Measurements from ENCODE around the gene CIRBP.
"Not testable (repeated sequence)": the region's sequence is repeated elsewhere in the genome, so short reads cannot be mapped to it uniquely, and the experiment has no call there.

CIRBP gene

DNA sequence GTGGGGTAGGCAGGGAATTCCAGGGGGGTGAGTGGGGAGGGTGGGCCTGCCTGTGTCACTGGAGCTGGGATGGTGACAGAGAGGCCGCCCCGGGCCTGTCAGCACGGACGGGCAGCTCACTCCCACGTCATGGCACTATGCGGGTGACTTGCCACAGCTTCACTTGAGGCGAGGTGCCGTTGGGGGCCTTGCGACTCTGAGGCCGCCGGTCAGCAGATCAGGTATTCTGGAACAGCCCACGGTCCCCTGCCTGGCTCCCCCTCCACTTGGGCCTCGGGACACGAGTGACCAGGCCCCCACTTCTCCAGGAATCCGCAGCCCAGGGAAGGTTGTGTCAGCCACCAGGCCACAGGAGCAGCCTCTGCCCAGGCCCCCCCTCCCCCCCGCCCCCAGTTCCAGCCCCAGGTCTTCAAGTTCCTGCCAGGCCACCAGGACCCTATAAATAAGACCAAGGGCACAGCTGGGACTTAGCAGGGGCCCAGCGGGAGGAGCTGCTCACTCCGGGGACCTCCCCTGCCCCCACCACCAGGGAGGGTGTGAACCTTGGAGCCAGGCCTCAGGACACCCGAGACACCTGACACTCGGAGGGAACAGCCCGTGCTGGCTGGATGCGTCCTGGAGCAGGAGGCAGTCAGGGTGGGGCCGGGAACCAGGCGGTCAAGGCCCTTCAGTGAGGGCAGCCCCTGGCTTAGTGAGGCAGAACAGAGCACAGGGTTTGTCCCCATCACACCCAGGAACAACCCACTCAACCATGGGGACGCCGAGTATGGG is 23.5 kb upstream of the CIRBP start:
- 91 to 94% methylated on average over 25 to 26 of the region's 26 CpGs for WGBS, 2 experiments
- Histone ChIP-seq H3K4me1 (ENCODE audit: control insufficient read depth, insufficient read depth, low read length) (no peaks in the 10 kb centered on the region), H3K4me3 (ENCODE audit: insufficient read depth, low read depth, low read length) (no peak overlapping the region), H3K27ac (ENCODE audit: insufficient read depth, low read depth, low read length, poor library complexity, severe bottlenecking) (no peak overlapping the region), H3K9me3 (ENCODE audit: control insufficient read depth, low read length) (no peaks in the 10 kb centered on the region), H3K36me3 (ENCODE audit: control insufficient read depth, insufficient read depth, low read length) (no peaks in the 10 kb centered on the region), H3K27me3 (ENCODE audit: control insufficient read depth, insufficient read depth, low read length, poor library complexity, severe bottlenecking) (no peaks in the 10 kb centered on the region)

GRCh38 chr19:1246265-1247087 is 22.7 kb upstream of the CIRBP start:
- H3K36me3 ChIP-seq (ENCODE audit: control insufficient read depth, insufficient read depth, low read length); H3K27me3 ChIP-seq (ENCODE audit: control insufficient read depth, insufficient read depth, low read length, poor library complexity, severe bottlenecking); H3K27ac ChIP-seq (ENCODE audit: insufficient read depth, low read depth, low read length, poor library complexity, severe bottlenecking); H3K4me1 ChIP-seq (ENCODE audit: control insufficient read depth, insufficient read depth, low read length); H3K4me3 ChIP-seq (ENCODE audit: insufficient read depth, low read depth, low read length); H3K9me3 ChIP-seq (ENCODE audit: control insufficient read depth, low read length): not testable (repeated sequence)
- WGBS, 2 experiments: 90% methylated on average over 27 of the region's 27 CpGs

DNA sequence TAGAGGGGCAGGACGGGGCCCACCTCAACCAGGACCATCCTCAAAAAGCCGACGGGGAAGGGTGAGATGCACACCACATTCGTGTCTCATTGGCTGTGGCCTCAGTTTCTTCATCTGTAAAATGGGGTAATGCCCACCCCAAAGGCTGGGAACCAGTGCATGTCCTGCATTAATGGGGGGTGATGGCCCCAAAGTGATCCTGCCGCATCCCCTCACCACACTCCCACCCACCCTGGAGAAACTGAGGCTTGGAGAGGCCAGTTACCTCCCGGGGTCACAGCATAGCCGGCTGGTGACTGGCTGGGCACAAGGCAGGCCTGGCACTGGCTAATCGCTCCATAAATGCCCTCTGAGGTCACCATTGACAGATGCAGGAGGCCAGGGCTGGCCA is 21.4 kb upstream of the CIRBP start:
- 86 to 91% methylated on average over 8 of the region's 8 CpGs for WGBS, 2 experiments
- H3K4me3 ChIP-seq (ENCODE audit: insufficient read depth, low read depth, low read length): peak overlapping the region; percentile 78
- H3K27ac ChIP-seq (ENCODE audit: insufficient read depth, low read depth, low read length, poor library complexity, severe bottlenecking): peak overlapping the region; percentile 60

GRCh38 chr19:1248139-1248785 is 20.9 kb upstream of the CIRBP start, which contains the start of gene MIDN:
MIDN (plus strand) TSS chr19:1248583; CDS start chr19:1250297, 1,714 bp downstream.
- H3K4me1 ChIP-seq (ENCODE audit: control insufficient read depth, insufficient read depth, low read length): peaks cover 14% of the 10 kb centered on the region
- H3K27me3 ChIP-seq (ENCODE audit: control insufficient read depth, insufficient read depth, low read length, poor library complexity, severe bottlenecking): no peaks in the 10 kb centered on the region
- H3K9me3 ChIP-seq (ENCODE audit: control insufficient read depth, low read length): no peaks in the 10 kb centered on the region
- peaks cover 17% of the 10 kb centered on the region for H3K36me3 ChIP-seq (ENCODE audit: control insufficient read depth, insufficient read depth, low read length)
- peak within 1 kb of the TSS; percentile 98 for H3K27ac ChIP-seq (ENCODE audit: insufficient read depth, low read depth, low read length, poor library complexity, severe bottlenecking)
- H3K4me3 ChIP-seq (ENCODE audit: insufficient read depth, low read depth, low read length): peak within 1 kb of the TSS; percentile 78
- WGBS, 2 experiments: 3 to 4% methylated on average over 60 of the region's 60 CpGs

More for the DNA sequence above, 21.4 kb upstream of the CIRBP start:
- no peaks in the 10 kb centered on the region for H3K27me3 ChIP-seq (ENCODE audit: control insufficient read depth, insufficient read depth, low read length, poor library complexity, severe bottlenecking)
- no peaks in the 10 kb centered on the region for H3K9me3 ChIP-seq (ENCODE audit: control insufficient read depth, low read length)
- H3K36me3 ChIP-seq (ENCODE audit: control insufficient read depth, insufficient read depth, low read length): peaks cover 13% of the 10 kb centered on the region
- peaks cover 9% of the 10 kb centered on the region for H3K4me1 ChIP-seq (ENCODE audit: control insufficient read depth, insufficient read depth, low read length)

DNA sequence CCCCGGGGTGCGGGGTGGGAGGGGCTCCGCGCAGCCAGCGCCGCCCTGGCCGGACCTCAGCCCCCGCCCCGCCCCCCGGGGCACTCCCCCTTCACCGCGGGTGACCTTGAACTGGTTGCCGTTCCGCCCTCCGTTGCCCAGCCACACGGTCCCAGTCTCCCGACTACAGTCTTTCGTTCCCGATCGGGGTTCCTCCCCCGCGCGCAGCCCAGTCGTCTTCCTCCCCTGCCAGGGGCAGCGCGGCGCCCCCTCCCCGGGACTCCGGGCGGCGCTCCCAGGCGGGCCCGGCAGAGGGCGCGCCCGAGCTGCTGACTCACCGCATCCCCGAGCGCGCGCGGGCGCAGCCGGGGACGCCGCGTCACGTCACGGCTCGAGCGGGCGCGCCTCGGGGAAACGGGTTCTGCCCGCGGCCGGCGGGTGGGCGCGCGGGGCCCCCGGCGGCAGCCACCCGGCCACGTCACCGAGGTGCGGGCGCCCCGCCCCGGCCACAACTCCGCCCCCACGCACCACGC is 20.3 kb upstream of the CIRBP start:
- Histone ChIP-seq H3K27ac (ENCODE audit: insufficient read depth, low read depth, low read length, poor library complexity, severe bottlenecking) (peak overlapping the region; percentile 98), H3K4me1 (ENCODE audit: control insufficient read depth, insufficient read depth, low read length) (peaks cover 20% of the 10 kb centered on the region), H3K9me3 (ENCODE audit: control insufficient read depth, low read length) (no peaks in the 10 kb centered on the region), H3K36me3 (ENCODE audit: control insufficient read depth, insufficient read depth, low read length) (peaks cover 23% of the 10 kb centered on the region), H3K4me3 (ENCODE audit: insufficient read depth, low read depth, low read length) (peak overlapping the region; percentile 78), H3K27me3 (ENCODE audit: control insufficient read depth, insufficient read depth, low read length, poor library complexity, severe bottlenecking) (no peaks in the 10 kb centered on the region)
- 0% methylated on average over 74 of the region's 74 CpGs for WGBS, 2 experiments

DNA sequence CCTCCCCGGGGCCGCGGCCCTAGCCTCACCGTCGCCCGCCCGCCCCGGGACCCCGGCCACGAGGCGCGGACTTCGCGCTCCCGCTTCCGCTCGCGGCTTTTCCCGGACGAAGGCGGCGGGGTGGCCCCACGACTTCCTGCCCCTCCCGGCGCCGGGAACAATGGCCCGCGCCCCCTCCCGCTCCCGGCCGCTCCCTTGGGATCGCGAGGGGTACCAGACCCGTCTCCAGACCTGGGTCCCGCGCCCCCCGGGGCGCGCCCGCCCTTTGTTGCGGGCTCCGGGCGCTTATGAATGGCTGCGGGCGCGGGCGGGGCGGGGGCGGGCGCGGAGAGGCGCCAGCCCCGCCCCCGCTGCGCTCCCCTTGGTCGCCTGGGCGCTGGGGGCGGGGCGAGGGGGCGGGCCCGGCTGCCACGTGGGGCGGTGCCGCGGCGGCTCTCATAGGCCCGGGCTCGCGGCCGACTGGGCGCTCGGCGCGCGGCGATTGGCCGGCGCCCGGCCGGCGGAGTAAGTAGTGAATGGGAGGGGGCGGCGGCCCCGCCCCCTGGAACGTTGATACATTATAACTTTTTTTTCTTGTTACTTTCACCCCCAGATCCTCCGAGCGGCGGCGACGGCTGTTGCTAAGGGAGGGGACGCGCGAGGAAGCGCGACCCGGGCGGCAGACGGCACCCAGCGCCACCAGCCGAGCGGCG is 19.7 kb upstream of the CIRBP start:
- WGBS, 2 experiments: 0% methylated on average over 102 of the region's 102 CpGs
- Histone ChIP-seq H3K27me3 (ENCODE audit: control insufficient read depth, insufficient read depth, low read length, poor library complexity, severe bottlenecking) (no peaks in the 10 kb centered on the region), H3K9me3 (ENCODE audit: control insufficient read depth, low read length) (no peaks in the 10 kb centered on the region), H3K27ac (ENCODE audit: insufficient read depth, low read depth, low read length, poor library complexity, severe bottlenecking) (peak overlapping the region; percentile 97), H3K36me3 (ENCODE audit: control insufficient read depth, insufficient read depth, low read length) (peaks cover 29% of the 10 kb centered on the region), H3K4me1 (ENCODE audit: control insufficient read depth, insufficient read depth, low read length) (peaks cover 20% of the 10 kb centered on the region), H3K4me3 (ENCODE audit: insufficient read depth, low read depth, low read length) (peak overlapping the region; percentile 79)

DNA sequence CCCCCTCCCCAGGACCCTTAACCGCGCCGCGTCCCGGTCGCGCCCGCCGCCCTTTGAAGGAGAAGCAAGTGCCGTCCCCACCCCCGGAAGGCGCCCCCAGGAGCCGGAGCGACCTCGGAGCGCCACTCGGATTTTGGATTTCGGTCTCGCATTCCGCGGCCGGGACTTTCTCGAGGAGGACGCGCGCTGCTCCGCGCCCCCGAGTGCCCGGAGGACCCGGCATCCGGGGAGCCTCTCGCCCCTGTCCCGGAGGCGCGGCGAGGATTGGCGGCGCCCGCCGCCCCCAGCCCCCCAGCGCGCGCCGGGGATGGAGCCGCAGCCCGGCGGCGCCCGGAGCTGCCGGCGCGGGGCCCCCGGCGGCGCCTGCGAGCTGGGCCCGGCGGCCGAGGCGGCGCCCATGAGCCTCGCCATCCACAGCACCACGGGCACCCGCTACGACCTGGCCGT is 19.1 kb upstream of the CIRBP start:
- Histone ChIP-seq H3K4me1 (ENCODE audit: control insufficient read depth, insufficient read depth, low read length) (peaks cover 20% of the 10 kb centered on the region), H3K4me3 (ENCODE audit: insufficient read depth, low read depth, low read length) (peak overlapping the region; percentile 79), H3K27me3 (ENCODE audit: control insufficient read depth, insufficient read depth, low read length, poor library complexity, severe bottlenecking) (no peaks in the 10 kb centered on the region), H3K9me3 (ENCODE audit: control insufficient read depth, low read length) (no peaks in the 10 kb centered on the region), H3K36me3 (ENCODE audit: control insufficient read depth, insufficient read depth, low read length) (peaks cover 35% of the 10 kb centered on the region), H3K27ac (ENCODE audit: insufficient read depth, low read depth, low read length, poor library complexity, severe bottlenecking) (peak overlapping the region; percentile 64)
- WGBS, 2 experiments: 0% methylated on average over 67 of the region's 67 CpGs

DNA sequence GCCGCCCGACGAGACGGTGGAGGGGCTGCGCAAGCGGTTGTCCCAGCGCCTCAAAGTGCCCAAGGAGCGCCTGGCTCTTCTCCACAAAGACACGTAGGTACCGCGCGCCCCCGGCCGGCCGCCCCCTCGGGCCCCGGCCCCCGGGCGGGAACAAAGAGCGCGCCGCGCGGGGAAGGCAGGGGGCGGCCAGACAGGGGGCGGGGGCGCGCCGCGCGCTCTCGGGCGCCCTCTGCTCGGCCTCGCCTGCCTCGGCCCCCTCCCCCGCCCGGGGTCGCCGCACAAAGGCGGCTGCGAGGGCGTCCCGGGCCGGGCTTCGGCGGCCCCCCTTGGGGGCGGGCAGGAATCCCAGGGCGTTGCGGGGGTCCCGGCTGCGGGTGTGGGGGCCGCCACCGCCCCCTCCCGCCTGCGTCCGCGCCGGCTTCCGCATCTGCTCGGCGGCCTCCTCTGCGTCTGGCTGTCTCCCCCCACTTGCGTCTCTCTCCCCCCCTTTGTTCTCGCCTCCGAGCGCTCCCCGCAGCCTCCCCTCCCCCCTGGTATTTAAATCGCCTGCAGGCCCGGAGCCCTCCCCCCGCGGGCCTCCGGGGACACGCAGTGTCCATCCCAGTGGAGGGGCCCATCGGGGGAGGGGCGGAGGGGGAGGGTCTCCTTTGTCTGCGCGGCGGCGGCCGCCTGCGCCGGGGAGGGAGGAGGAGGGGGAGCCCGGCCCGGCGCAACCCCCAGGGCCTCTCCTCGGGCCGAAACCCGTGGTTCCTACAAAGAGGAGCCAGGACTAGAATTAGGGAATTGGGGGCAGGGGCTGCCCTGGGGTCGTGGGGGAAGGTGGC is 18.5 kb upstream of the CIRBP start:
- peaks cover 41% of the 10 kb centered on the region for H3K36me3 ChIP-seq (ENCODE audit: control insufficient read depth, insufficient read depth, low read length)
- H3K27ac ChIP-seq (ENCODE audit: insufficient read depth, low read depth, low read length, poor library complexity, severe bottlenecking): peak overlapping the region; percentile 88
- WGBS, 2 experiments: 0% methylated on average over 86 to 89 of the region's 90 CpGs
- H3K27me3 ChIP-seq (ENCODE audit: control insufficient read depth, insufficient read depth, low read length, poor library complexity, severe bottlenecking): no peaks in the 10 kb centered on the region
- H3K9me3 ChIP-seq (ENCODE audit: control insufficient read depth, low read length): no peaks in the 10 kb centered on the region
- peak overlapping the region; percentile 79 for H3K4me3 ChIP-seq (ENCODE audit: insufficient read depth, low read depth, low read length)
- H3K4me1 ChIP-seq (ENCODE audit: control insufficient read depth, insufficient read depth, low read length): peaks cover 24% of the 10 kb centered on the region

Measured in ectodermal cell (in vitro differentiated cells).